GM23338 (cell line): ENCODE measurements around the gene GFOD1. TPM values are rescaled to one million over a fixed set of nuclear protein-coding genes. Genes with fewer than 3 reads are reported as not detected.

Experiments used
- ATAC-seq: fragments of 200-7000 bp; cut with Tn5 transposase; 3 replicates; pipeline ENCODE4 v1.9.1; 2020
- DNase-seq: peaks from one replicate; pipeline ENCODE4 v3.0.0-alpha.2; 2015; ENCODE audit warnings: low spot score
- H2AFZ ChIP-seq: fragments of 200-600 bp; sonication (generic); 2 replicates; pipeline ENCODE4 v1.8.0; 2016; ENCODE audit warnings: antibody characterized with exemption, mild to moderate bottlenecking, moderate library complexity
- H3F3A ChIP-seq: fragments of 200-600 bp; sonication (generic); replicated peaks from 2 replicates; pipeline ENCODE4 v1.8.0; 2017; ENCODE audit warnings: antibody characterized with exemption, mixed run types, low read depth
- H3K27ac ChIP-seq: fragments of 200-600 bp; sonication (generic); 2 replicates; pipeline ENCODE4 v1.6.1; 2016; ENCODE audit warnings: low read depth
- H3K27me3 ChIP-seq: fragments of 200-600 bp; sonication (generic); 2 replicates; pipeline ENCODE4 v1.8.0; 2016; ENCODE audit warnings: mild to moderate bottlenecking, mixed run types, moderate library complexity; ENCODE audit not compliant: insufficient read depth
- H3K36me3 ChIP-seq: fragments of 200-600 bp; sonication (generic); 2 replicates; pipeline ENCODE4 v1.8.0; 2016; ENCODE audit warnings: mild to moderate bottlenecking; ENCODE audit not compliant: insufficient read depth
- H3K4me1 ChIP-seq: fragments of 200-600 bp; sonication (generic); 2 replicates; pipeline ENCODE4 v1.8.0; 2016; ENCODE audit warnings: mild to moderate bottlenecking, moderate library complexity; ENCODE audit not compliant: insufficient read depth
- H3K4me2 ChIP-seq: fragments of 200-600 bp; sonication (generic); 2 replicates; pipeline ENCODE4 v1.7.1; 2017; ENCODE audit warnings: mixed run types
- H3K4me3 ChIP-seq: fragments of 200-600 bp; sonication (generic); 2 replicates; pipeline ENCODE4 v1.6.1; 2016; ENCODE audit warnings: mixed run types
- H3K79me2 ChIP-seq: fragments of 200-600 bp; sonication (generic); replicated peaks from 2 replicates; pipeline ENCODE4 v1.8.0; 2017; ENCODE audit warnings: mild to moderate bottlenecking; ENCODE audit not compliant: insufficient read depth
- H3K9me2 ChIP-seq: fragments of 200-600 bp; sonication (generic); 2 replicates; pipeline ENCODE4 v1.8.0; 2017; ENCODE audit not compliant: insufficient read depth
- H4K20me1 ChIP-seq: fragments of 200-600 bp; sonication (generic); replicated peaks from 2 replicates; pipeline ENCODE4 v1.8.0; 2017; ENCODE audit warnings: mild to moderate bottlenecking; ENCODE audit not compliant: insufficient read depth
- H3K27ac Mint-ChIP-seq: 2 replicates; pipeline ENCODE4 v1.8.0; 2020; ENCODE audit warnings: inconsistent platforms, mild to moderate bottlenecking, moderate library complexity, mixed read lengths
- H3K27me3 Mint-ChIP-seq: 3 replicates; pipeline ENCODE4 v1.8.0; 2022; ENCODE audit warnings: low read depth, mild to moderate bottlenecking, moderate library complexity, mixed read lengths, inconsistent platforms; ENCODE audit not compliant: insufficient read depth, poor library complexity
- H3K36me3 Mint-ChIP-seq: 3 replicates; pipeline ENCODE4 v1.8.0; 2021; ENCODE audit warnings: low read depth, mild to moderate bottlenecking, inconsistent platforms, moderate library complexity, mixed read lengths
- H3K4me1 Mint-ChIP-seq: 3 replicates; pipeline ENCODE4 v1.8.0; 2020; ENCODE audit warnings: mild to moderate bottlenecking, inconsistent platforms, mixed read lengths
- H3K4me3 Mint-ChIP-seq: 3 replicates; pipeline ENCODE4 v1.8.0; 2021; ENCODE audit warnings: moderate library complexity, mild to moderate bottlenecking, inconsistent platforms, mixed read lengths
- H3K9me3 Mint-ChIP-seq: 3 replicates; pipeline ENCODE4 v1.8.0; 2020; ENCODE audit warnings: moderate library complexity, mild to moderate bottlenecking, inconsistent platforms, mixed read lengths
- CREB1 ChIP-seq: fragments of 250-450 bp; sonication (Bioruptor Pico); IDR thresholded peaks from 2 replicates; pipeline ENCODE4 v1.5.0; 2020; ENCODE audit warnings: low read depth, mild to moderate bottlenecking, moderate library complexity
- CTCF ChIP-seq, 2 experiments: fragments of 200-600 bp in 1 of 2; sonication (generic) in 1 of 2; conservative IDR thresholded peaks; 2 replicates each; pipeline versions ENCODE4 v1.5.1 to v1.6.1; 2016 to 2017; ENCODE audit warnings: antibody characterized with exemption in 2 of 2, low read depth in 2 of 2, mild to moderate bottlenecking in 2 of 2, moderate library complexity in 1 of 2
- ETS1 ChIP-seq: IDR thresholded peaks from 2 replicates; pipeline ENCODE4 v1.6.1; 2016; ENCODE audit warnings: antibody characterized with exemption
- EZH2 ChIP-seq: fragments of 200-600 bp; sonication (generic); IDR thresholded peaks from one replicate; pipeline ENCODE4 v1.8.0; 2017; ENCODE audit warnings: antibody characterized with exemption, mild to moderate bottlenecking, low read depth; ENCODE audit not compliant: unreplicated experiment
- EZH2phosphoT487 ChIP-seq: fragments of 200-600 bp; sonication (generic); IDR thresholded peaks from one replicate; pipeline ENCODE4 v1.8.1; 2018; ENCODE audit warnings: antibody characterized with exemption; ENCODE audit not compliant: unreplicated experiment
- JUNB ChIP-seq: IDR thresholded peaks from one replicate; pipeline ENCODE4 v1.6.1; 2016; ENCODE audit warnings: antibody characterized with exemption; ENCODE audit not compliant: unreplicated experiment
- NANOG ChIP-seq: IDR thresholded peaks from 2 replicates; pipeline ENCODE4 v1.6.1; 2016; ENCODE audit warnings: antibody characterized with exemption, borderline replicate concordance
- POLR2AphosphoS5 ChIP-seq: IDR thresholded peaks from 2 replicates; pipeline ENCODE4 v1.6.1; 2016; ENCODE audit warnings: antibody characterized with exemption, low read depth
- STAT1 ChIP-seq: IDR thresholded peaks from one replicate; pipeline ENCODE4 v1.6.1; 2016; ENCODE audit warnings: antibody characterized with exemption; ENCODE audit not compliant: unreplicated experiment
- ZNF114 ChIP-seq: fragments of 250-450 bp; sonication (Bioruptor Pico); IDR thresholded peaks from 2 replicates; pipeline ENCODE4 v1.5.0; 2020; ENCODE audit warnings: mild to moderate bottlenecking, moderate library complexity
- ZNF331 ChIP-seq: fragments of 250-450 bp; sonication (Bioruptor Pico); IDR thresholded peaks from 2 replicates; pipeline ENCODE4 v1.5.0; 2020; ENCODE audit warnings: low read depth, mild to moderate bottlenecking, moderate library complexity
- ZNF462 ChIP-seq: fragments of 250-450 bp; sonication (Bioruptor Pico); IDR thresholded peaks from 2 replicates; pipeline ENCODE4 v1.5.0; 2020; ENCODE audit warnings: mild to moderate bottlenecking, moderate library complexity
- polyA plus RNA-seq: library from polyadenylated mRNA; unstranded; fragments of >200 nt; fragmentation: Nextera tagmentation; extraction: Ambion mirVana; gene quantifications from 2 replicates; pipeline ENCODE4 v1.2.1, GENCODE V29; 2016
- total RNA-seq: library from RNA; depleted of rRNA; stranded (reverse); fragments of >200 nt; shearing (Covaris generic); gene quantifications from 2 replicates; pipeline ENCODE4 v1.2.3, GENCODE V29; 2014
- TF ChIP-seq, protein P1 (sequence below): IDR thresholded peaks from one replicate; pipeline ENCODE4 v1.6.1; 2018; ENCODE audit warnings: antibody characterized with exemption; ENCODE audit not compliant: unreplicated experiment

The GFOD1 gene
- total and polyA plus RNA-seq, 2 experiments from 2014 or later: 4.9 to 12.8 TPM

GRCh38 chr6:13526727-13527670, 39.6 kb upstream of the GFOD1 start:
- peaks cover 3% of the 10 kb centered on the region for H3K27me3 Mint-ChIP-seq
- peaks cover 26% of the 10 kb centered on the region for H3K4me1 Mint-ChIP-seq
- no peak overlapping the region for H3K4me2 ChIP-seq

More at GRCh38 chr6:13526727-13527670, 39.6 kb upstream of the GFOD1 start:
- no peak overlapping the region for H3K27ac Mint-ChIP-seq
- no peaks in the 10 kb centered on the region for H3K9me3 Mint-ChIP-seq
- no peaks in the 10 kb centered on the region for H3K9me2 ChIP-seq
- no peaks in the 10 kb centered on the region for H3F3A ChIP-seq
- H3K36me3 ChIP-seq: no peaks in the 10 kb centered on the region
- no peak for ATAC-seq
- H3K36me3 Mint-ChIP-seq: no peaks in the 10 kb centered on the region
- TF ChIP-seq CREB1 (CRISPR knock-in tag) (no peak), POLR2AphosphoS5 (no peak), ZNF462 (CRISPR knock-in tag) (no peak), ETS1 (no peak), ZNF331 (CRISPR knock-in tag) (no peak), EZH2phosphoT487 (no peak), NANOG (no peak), STAT1 (no peak), EZH2 (no peak), CTCF (conservative IDR thresholded peaks at IDR 0.05; ENCODE audit: low read depth in 2 of 2) (no peak), JUNB (no peak), ZNF114 (CRISPR knock-in tag) (no peak)
- TF ChIP-seq, protein P1, sequence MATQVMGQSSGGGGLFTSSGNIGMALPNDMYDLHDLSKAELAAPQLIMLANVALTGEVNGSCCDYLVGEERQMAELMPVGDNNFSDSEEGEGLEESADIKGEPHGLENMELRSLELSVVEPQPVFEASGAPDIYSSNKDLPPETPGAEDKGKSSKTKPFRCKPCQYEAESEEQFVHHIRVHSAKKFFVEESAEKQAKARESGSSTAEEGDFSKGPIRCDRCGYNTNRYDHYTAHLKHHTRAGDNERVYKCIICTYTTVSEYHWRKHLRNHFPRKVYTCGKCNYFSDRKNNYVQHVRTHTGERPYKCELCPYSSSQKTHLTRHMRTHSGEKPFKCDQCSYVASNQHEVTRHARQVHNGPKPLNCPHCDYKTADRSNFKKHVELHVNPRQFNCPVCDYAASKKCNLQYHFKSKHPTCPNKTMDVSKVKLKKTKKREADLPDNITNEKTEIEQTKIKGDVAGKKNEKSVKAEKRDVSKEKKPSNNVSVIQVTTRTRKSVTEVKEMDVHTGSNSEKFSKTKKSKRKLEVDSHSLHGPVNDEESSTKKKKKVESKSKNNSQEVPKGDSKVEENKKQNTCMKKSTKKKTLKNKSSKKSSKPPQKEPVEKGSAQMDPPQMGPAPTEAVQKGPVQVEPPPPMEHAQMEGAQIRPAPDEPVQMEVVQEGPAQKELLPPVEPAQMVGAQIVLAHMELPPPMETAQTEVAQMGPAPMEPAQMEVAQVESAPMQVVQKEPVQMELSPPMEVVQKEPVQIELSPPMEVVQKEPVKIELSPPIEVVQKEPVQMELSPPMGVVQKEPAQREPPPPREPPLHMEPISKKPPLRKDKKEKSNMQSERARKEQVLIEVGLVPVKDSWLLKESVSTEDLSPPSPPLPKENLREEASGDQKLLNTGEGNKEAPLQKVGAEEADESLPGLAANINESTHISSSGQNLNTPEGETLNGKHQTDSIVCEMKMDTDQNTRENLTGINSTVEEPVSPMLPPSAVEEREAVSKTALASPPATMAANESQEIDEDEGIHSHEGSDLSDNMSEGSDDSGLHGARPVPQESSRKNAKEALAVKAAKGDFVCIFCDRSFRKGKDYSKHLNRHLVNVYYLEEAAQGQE: no peak
- H3K4me3 ChIP-seq: no peak overlapping the region
- H3K27me3 ChIP-seq: no peaks in the 10 kb centered on the region
- H4K20me1 ChIP-seq: no peaks in the 10 kb centered on the region
- no peak overlapping the region for H3K27ac ChIP-seq
- H2AFZ ChIP-seq: peak overlapping the region; percentile 59; the same call in 1 of the 2 replicates
- no peak for DNase-seq
- no peaks in the 10 kb centered on the region for H3K79me2 ChIP-seq
- H3K4me3 Mint-ChIP-seq: no peak overlapping the region
- peaks cover 22% of the 10 kb centered on the region for H3K4me1 ChIP-seq
